T-helper 2 cell (primary cell): ENCODE results near the gene ADPRH.

Source experiments
- DNase-seq, 5 experiments: peaks; one replicate each; pipeline versions ENCODE4 v3.0.0 to v3.0.0-alpha.2; 2012 to 2022

Gene ADPRH

DNA sequence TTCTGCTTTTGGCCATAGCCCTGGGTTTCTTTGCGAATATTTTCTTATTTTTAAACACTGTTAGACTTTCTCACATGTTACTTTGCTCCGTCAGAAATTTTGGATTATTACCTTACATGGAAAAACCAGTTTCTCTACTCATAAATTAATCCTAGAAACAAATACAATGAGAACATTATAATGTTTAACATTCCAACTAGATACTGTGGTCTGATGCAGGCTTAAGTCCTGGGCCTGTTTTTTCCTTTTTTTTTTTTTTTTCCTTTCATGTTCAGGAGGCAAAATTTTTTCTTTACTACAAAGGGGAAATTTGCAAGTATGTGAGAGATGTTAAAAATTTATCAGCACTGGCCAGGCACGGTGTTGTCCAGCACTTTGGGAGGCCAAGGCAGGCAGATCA, 52.2 kb downstream of the ADPRH start:
- no peak for DNase-seq

DNA sequence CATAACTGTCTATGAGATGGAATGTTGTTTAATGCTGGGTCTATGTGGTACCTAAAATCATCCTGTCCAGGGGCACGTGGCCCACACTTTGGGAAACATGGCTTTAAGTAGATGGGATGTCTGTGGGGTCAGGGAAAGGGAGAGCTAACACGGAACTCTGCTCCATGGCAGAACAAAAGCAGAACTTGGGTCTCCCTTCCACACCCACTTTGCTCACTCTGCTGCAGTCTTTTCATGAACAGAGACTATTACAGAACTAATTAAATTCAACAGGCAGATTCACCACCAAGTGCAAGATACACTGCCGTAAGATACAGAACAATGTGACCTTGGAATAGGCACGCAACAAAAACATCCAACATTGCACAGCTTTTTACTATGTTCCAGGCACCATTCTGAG, 52.9 kb downstream of the ADPRH start:
- DNase-seq = no peak

DNA sequence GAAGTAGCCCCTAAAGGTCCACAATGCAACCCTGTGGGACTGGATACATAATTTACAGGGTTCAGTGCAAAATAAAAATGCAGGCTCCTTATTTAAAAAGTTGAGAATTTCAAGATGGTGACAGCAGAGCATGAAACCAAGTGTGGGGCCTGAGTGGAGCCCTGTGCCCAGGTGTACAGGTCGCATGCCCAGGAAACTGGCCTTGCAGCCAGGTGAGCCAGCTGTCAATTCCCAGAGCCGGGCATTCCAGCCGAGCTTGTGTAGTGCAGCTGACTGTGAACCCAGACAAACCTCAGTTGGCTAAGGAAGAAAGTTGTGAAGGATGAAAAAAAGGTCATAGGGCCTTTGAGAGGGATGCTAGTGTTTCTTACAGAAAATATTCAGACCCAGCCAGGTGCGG, 53.5 kb downstream of the ADPRH start:
- DNase-seq = no peak

DNA sequence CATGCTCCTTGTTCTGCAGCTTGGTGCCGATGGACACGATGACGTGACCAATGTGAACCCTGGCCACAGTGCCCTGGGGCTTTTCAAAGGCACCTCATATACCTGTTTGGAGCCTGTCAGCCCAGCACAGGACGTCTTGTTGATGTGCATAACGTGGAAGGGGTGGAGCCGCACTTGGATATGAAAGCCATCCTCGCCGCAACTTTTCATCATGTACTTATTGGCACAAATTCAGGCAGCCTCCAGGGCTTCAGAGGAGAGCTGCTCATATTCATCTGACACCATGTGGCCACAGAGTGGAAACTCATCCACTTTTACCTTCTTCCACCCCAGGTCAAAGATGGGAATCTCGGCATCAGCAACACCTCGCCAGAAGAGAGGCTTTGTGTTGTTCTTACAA, 56.4 kb downstream of the ADPRH start:
- no peak for DNase-seq

DNA sequence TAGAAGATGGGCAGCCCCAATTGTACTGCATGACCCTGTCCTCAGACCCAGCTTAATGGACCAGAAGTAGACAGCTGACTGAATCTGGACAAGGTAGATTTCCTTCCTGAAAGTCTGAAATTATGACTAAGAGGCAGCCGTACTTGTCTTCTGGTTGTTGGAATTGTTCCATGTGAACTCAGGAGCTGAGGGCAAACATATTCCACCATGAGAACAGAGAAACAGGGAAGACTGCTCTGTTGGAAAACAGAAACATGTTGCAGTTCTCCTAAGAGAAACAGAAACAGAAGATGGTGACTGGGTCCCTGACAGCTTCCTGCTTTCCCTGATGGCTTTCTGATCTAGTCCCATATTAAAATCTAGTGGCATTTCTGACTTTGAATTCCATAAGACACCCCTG, 57.0 kb downstream of the ADPRH start:
- DNase-seq = no peak

DNA sequence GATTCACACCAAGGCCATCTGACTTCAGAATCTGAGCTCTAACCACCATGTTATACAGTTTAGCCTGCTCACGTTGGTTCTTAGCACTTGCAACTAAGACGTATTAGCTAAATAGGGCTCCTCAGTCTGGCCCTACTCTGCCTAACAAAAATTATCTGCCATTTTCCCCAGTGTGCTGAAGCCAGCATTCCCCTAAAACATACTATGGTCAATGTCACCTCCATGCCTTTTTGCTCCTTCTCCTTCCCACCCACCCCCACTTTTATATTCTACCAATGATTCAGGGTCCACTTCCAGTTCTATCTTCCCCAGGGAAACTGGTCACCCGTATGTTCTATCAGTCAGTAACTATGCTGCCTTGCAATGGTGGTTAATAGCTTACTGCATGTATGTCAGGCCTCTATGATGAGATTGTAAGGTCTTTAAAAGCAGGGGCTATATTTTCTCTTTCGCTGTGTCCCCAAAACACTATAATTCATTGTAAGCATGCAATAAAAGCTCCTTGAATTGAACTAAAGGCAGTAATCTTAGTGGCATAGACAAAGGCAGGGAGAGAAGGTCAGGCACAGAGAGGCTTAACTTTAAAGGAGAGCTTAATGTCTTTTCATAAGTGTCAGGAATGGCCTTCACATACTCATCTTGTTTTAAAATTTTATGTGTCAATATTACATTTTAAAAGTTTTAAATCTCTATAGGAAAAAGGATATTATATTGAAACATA, 57.8 kb downstream of the ADPRH start:
- DNase-seq = no peak

GRCh38 chr3:119637679-119638477, 58.6 kb downstream of the ADPRH start:
- peak in 1 of 5 experiments; percentile 75 for DNase-seq
